ENCODE results near the gene ASB16. TPM values are rescaled to one million over a fixed set of nuclear protein-coding genes. Genes with fewer than 3 reads are reported as not detected.

The ASB16 gene
- total and polyA plus RNA-seq, 9 of the 15 experiments (the other 6 are each of a cell fraction or from before 2014, with no cell fraction given), result 0.03 to 0.07 TPM; not detected in 7

DNA sequence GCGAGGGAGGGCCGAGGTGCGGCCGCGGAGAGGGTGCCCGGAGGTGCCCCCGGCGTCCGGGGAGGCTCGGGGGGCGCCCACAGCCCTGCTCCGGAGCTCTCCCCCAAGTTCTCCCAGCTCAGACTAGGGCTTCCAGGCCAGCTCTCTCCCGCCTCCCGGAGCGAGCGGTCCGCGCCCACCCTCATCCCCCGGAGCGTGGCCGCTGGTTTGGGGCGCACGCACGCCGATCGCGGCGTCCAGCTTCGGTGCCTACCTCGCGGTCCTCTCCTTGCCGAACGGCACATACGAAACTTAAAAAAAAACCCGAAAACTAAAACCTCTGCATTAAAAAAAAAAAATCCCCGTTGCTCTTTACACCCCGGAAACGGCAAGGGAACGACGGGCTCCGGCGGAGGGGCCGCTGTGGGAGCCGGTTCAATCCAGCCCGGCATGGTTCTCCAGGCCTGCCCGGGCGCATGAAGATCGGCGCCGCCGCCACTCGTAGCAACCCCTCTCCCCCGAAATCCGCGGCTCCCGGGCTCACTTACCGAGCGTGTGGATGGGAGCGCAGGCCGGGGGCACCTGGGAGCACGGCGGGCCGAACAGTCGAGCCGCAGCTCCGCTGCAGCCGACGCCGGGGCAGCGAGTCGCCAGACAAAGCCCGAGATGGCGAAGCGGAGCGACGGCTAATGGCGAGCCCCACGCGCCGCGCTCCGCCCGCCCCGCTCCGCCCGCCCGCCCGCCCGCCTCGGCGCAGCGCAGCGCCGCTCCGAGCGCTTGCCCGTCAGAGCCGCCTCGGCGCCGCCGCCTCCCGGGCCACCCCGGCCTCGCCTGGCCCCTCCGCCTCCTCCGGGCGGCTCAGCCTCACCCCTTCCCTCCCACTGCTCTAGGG, 49.9 kb downstream of the ASB16 start (continued):
- TF ChIP-seq, protein P1, sequence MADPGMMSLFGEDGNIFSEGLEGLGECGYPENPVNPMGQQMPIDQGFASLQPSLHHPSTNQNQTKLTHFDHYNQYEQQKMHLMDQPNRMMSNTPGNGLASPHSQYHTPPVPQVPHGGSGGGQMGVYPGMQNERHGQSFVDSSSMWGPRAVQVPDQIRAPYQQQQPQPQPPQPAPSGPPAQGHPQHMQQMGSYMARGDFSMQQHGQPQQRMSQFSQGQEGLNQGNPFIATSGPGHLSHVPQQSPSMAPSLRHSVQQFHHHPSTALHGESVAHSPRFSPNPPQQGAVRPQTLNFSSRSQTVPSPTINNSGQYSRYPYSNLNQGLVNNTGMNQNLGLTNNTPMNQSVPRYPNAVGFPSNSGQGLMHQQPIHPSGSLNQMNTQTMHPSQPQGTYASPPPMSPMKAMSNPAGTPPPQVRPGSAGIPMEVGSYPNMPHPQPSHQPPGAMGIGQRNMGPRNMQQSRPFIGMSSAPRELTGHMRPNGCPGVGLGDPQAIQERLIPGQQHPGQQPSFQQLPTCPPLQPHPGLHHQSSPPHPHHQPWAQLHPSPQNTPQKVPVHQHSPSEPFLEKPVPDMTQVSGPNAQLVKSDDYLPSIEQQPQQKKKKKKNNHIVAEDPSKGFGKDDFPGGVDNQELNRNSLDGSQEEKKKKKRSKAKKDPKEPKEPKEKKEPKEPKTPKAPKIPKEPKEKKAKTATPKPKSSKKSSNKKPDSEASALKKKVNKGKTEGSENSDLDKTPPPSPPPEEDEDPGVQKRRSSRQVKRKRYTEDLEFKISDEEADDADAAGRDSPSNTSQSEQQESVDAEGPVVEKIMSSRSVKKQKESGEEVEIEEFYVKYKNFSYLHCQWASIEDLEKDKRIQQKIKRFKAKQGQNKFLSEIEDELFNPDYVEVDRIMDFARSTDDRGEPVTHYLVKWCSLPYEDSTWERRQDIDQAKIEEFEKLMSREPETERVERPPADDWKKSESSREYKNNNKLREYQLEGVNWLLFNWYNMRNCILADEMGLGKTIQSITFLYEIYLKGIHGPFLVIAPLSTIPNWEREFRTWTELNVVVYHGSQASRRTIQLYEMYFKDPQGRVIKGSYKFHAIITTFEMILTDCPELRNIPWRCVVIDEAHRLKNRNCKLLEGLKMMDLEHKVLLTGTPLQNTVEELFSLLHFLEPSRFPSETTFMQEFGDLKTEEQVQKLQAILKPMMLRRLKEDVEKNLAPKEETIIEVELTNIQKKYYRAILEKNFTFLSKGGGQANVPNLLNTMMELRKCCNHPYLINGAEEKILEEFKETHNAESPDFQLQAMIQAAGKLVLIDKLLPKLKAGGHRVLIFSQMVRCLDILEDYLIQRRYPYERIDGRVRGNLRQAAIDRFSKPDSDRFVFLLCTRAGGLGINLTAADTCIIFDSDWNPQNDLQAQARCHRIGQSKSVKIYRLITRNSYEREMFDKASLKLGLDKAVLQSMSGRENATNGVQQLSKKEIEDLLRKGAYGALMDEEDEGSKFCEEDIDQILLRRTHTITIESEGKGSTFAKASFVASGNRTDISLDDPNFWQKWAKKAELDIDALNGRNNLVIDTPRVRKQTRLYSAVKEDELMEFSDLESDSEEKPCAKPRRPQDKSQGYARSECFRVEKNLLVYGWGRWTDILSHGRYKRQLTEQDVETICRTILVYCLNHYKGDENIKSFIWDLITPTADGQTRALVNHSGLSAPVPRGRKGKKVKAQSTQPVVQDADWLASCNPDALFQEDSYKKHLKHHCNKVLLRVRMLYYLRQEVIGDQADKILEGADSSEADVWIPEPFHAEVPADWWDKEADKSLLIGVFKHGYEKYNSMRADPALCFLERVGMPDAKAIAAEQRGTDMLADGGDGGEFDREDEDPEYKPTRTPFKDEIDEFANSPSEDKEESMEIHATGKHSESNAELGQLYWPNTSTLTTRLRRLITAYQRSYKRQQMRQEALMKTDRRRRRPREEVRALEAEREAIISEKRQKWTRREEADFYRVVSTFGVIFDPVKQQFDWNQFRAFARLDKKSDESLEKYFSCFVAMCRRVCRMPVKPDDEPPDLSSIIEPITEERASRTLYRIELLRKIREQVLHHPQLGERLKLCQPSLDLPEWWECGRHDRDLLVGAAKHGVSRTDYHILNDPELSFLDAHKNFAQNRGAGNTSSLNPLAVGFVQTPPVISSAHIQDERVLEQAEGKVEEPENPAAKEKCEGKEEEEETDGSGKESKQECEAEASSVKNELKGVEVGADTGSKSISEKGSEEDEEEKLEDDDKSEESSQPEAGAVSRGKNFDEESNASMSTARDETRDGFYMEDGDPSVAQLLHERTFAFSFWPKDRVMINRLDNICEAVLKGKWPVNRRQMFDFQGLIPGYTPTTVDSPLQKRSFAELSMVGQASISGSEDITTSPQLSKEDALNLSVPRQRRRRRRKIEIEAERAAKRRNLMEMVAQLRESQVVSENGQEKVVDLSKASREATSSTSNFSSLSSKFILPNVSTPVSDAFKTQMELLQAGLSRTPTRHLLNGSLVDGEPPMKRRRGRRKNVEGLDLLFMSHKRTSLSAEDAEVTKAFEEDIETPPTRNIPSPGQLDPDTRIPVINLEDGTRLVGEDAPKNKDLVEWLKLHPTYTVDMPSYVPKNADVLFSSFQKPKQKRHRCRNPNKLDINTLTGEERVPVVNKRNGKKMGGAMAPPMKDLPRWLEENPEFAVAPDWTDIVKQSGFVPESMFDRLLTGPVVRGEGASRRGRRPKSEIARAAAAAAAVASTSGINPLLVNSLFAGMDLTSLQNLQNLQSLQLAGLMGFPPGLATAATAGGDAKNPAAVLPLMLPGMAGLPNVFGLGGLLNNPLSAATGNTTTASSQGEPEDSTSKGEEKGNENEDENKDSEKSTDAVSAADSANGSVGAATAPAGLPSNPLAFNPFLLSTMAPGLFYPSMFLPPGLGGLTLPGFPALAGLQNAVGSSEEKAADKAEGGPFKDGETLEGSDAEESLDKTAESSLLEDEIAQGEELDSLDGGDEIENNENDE (IDR thresholded peaks at IDR 0.05; ENCODE audit: low read depth, low read length), result no peak
- no peak for TF ChIP-seq TEAD2 (tag; IDR thresholded peaks at IDR 0.05)
- no peak for TF ChIP-seq POLR2AphosphoS2 (IDR thresholded peaks at IDR 0.05; ENCODE audit: low read length)
- no peak for TF ChIP-seq ZFP1 (CRISPR knock-in tag; IDR thresholded peaks at IDR 0.05)
- TF ChIP-seq CAMTA2 (CRISPR knock-in tag; conservative IDR thresholded peaks at IDR 0.05), result no peak
- no peak for TF ChIP-seq MAFF (IDR thresholded peaks at IDR 0.05; ENCODE audit: low read length)
- peak; percentile 76 for TF ChIP-seq POLR2G (IDR thresholded peaks at IDR 0.05; ENCODE audit: low read depth, low read length)
- TF ChIP-seq GABPB1 (CRISPR knock-in tag; IDR thresholded peaks at IDR 0.05), result peak; percentile 29; the same call in 1 of the 2 replicates
- no peak for TF ChIP-seq CBFA2T3 (IDR thresholded peaks at IDR 0.05)
- peak; percentile 44 for TF ChIP-seq TAF1 (IDR thresholded peaks at IDR 0.05; ENCODE audit: control insufficient read depth, extremely low read depth, insufficient read depth, low read length, severe bottlenecking)
- no peak for TF ChIP-seq DDX20 (tag; IDR thresholded peaks at IDR 0.05; ENCODE audit: low read depth)
- TF ChIP-seq HCFC1 (IDR thresholded peaks at IDR 0.05; ENCODE audit: low read depth, low read length), result no peak
- TF ChIP-seq, protein P2, sequence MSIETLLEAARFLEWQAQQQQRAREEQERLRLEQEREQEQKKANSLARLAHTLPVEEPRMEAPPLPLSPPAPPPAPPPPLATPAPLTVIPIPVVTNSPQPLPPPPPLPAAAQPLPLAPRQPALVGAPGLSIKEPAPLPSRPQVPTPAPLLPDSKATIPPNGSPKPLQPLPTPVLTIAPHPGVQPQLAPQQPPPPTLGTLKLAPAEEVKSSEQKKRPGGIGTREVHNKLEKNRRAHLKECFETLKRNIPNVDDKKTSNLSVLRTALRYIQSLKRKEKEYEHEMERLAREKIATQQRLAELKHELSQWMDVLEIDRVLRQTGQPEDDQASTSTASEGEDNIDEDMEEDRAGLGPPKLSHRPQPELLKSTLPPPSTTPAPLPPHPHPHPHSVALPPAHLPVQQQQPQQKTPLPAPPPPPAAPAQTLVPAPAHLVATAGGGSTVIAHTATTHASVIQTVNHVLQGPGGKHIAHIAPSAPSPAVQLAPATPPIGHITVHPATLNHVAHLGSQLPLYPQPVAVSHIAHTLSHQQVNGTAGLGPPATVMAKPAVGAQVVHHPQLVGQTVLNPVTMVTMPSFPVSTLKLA (conservative IDR thresholded peaks at IDR 0.05), result no peak
- no peak for TF ChIP-seq ZNF253 (CRISPR knock-in tag; conservative IDR thresholded peaks at IDR 0.05)
- no peak for TF ChIP-seq ZNF699 (CRISPR knock-in tag; IDR thresholded peaks at IDR 0.05; ENCODE audit: insufficient replicate concordance)
